HG02970 (cell line): ENCODE results near the gene CASS4.

ENCODE experiments used
- ATAC-seq: cut with Tn5 transposase; IDR thresholded peaks from one replicate; pipeline ENCODE4 v1.9.1; 2021; ENCODE audit warnings: mild to moderate bottlenecking, moderate library complexity, moderate number of reproducible peaks; ENCODE audit not compliant: unreplicated experiment, low FRiP score

Gene CASS4

GRCh38 chr20:56501116-56501515, 89.1 kb downstream of the CASS4 start:
- no peak for ATAC-seq

DNA sequence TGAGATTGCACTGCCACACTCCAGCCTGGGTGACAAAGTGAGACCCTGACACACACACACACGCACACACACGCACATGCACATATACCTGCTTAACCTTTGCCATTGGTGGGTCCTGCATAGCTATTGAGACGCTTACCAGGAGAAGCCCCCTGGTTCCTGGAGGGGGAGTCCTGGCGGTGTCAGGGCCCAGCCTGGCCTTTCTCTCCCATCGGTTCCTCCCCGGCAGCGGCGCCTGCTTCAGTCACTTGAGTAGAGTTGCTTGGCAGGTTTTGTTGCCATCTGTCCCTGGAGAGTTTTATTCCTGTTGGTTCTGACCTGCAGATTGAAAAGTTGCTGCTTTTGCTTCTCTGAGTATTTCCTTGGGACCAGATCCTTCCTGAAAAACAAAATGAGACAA, 91.9 kb downstream of the CASS4 start:
- ATAC-seq = no peak

DNA sequence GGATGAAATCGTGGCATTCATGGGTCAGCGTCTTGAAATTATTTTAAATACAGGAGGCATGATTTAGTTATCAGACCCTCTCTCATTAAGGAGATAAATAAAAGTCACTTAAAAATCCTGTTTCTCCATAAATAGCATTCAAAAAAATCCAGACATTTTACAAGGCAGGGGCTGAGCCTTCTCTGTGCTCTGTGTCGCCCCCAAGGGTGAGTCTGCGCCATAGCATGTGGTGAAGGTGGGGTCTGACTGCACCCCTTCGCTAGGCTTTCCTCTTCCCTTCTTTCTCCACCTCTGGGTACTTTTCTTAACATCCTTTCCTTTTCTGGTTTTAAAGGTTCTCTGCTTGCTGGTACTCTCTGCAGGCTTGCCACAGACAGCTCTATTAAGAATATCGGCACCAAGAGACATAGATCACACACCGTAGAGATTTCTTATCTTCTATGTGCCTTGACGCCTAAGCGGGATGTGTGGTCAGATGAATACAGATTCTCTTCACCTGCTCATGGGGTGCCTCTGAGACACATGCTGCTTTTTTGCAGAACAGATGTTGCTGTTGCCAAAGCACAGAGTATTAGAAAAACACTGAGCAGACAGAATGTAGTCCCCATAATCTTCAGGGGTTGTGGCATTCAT, 92.4 kb downstream of the CASS4 start:
- no peak for ATAC-seq

GRCh38 chr20:56506103-56506502, 94.0 kb downstream of the CASS4 start:
- no peak for ATAC-seq
